KMS-11 (cell line): ENCODE data around the gene SPATA33.

Experiments used
- H2AFZ ChIP-seq: fragments of 200-600 bp; sonication (generic); 2 replicates; pipeline ENCODE4 v1.6.1; 2016; ENCODE audit warnings: antibody characterized with exemption, mixed run types, low read depth
- H3K27ac ChIP-seq: fragments of 200-600 bp; sonication (generic); 2 replicates; pipeline ENCODE4 v1.6.1; 2016; ENCODE audit warnings: mild to moderate bottlenecking, mixed run types
- H3K27me3 ChIP-seq: fragments of 200-600 bp; sonication (generic); 2 replicates; pipeline ENCODE4 v1.6.1; 2017; ENCODE audit warnings: mild to moderate bottlenecking, low read depth, mixed run types, moderate library complexity; ENCODE audit not compliant: insufficient read depth
- H3K36me3 ChIP-seq: fragments of 200-600 bp; sonication (generic); 2 replicates; pipeline ENCODE4 v1.6.1; 2017; ENCODE audit warnings: mild to moderate bottlenecking, mixed run types; ENCODE audit not compliant: insufficient read depth
- H3K4me1 ChIP-seq: fragments of 200-600 bp; sonication (generic); 2 replicates; pipeline ENCODE4 v1.6.1; 2016; ENCODE audit warnings: mild to moderate bottlenecking, low read depth, mixed run types; ENCODE audit not compliant: poor library complexity, severe bottlenecking
- H3K4me2 ChIP-seq: fragments of 200-600 bp; sonication (generic); 2 replicates; pipeline ENCODE4 v1.7.0; 2016; ENCODE audit warnings: mild to moderate bottlenecking, mixed run types
- H3K4me3 ChIP-seq: fragments of 200-600 bp; sonication (generic); IDR thresholded peaks from 2 replicates; pipeline ENCODE4 v1.6.1; 2017; ENCODE audit warnings: low read depth, low read length, mixed read lengths; ENCODE audit not compliant: insufficient read depth
- H3K79me2 ChIP-seq: fragments of 200-600 bp; sonication (generic); 2 replicates; pipeline ENCODE4 v1.6.1; 2016; ENCODE audit warnings: low read depth, mixed run types; ENCODE audit not compliant: insufficient read depth
- H3K9ac ChIP-seq: fragments of 200-600 bp; sonication (generic); 2 replicates; pipeline ENCODE4 v1.6.1; 2016; ENCODE audit warnings: mild to moderate bottlenecking, mixed run types
- H4K20me1 ChIP-seq: fragments of 200-600 bp; sonication (generic); 2 replicates; pipeline ENCODE4 v1.6.1; 2016; ENCODE audit warnings: mild to moderate bottlenecking, mixed run types; ENCODE audit not compliant: insufficient read depth
- TF ChIP-seq, protein P1 (sequence below): fragments of 200-600 bp; sonication (generic); conservative IDR thresholded peaks from 2 replicates; pipeline ENCODE4 v1.6.1; 2017; ENCODE audit warnings: low read depth, mild to moderate bottlenecking, antibody characterized with exemption, low read length, moderate library complexity, mixed read lengths

The SPATA33 gene

DNA sequence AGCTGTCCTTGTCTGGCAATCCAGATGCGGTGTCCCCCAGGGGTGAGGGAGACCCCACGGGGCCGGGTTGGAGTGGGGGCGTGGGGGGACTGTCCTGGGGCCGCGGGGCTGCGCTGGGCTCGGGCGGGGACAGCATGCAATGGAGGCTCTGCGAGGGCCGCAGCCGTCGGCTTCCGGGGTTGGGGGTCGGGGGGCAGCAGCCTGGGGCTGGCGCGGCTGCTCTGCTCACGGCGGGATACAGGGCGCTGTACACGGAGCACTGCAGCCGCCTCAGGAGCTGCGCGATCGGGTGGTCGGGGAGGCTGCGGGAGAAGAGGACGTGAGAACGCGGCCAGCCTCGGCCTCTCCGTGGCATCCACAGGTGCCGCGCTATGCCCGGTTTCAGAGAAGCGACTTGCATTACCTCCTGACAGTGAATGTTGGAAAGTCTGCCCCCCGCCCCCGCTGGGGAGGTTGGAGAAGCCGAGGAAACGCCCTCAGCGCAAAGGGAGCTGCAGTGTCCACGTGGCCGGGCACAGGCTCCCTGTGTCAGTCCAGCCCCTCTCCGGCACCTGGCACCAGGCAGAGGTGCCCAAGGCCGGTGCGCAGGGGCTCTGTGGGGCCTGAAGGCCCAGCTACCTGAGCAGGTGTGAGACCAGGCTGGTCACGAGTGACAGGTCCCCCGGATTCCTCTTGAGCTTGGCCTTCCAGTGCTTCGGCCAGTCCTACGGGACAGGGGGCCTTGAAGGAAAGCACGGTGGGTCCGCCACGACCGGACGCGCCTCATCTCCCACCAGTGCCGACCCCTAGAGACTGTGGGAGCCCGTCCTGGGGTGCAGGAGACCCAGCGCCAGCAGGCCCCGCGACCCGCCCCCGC, 53.3 kb downstream of the SPATA33 start:
- Histone ChIP-seq H3K36me3 (no peaks in the 10 kb centered on the region; the same call in 1 of the 2 replicates), H4K20me1 (no peaks in the 10 kb centered on the region), H3K27ac (no peak overlapping the region), H3K79me2 (peaks cover 28% of the 10 kb centered on the region), H3K9ac (no peak overlapping the region), H2AFZ (no peak overlapping the region), H3K4me3 (no peak overlapping the region), H3K4me2 (no peak overlapping the region), H3K27me3 (no peaks in the 10 kb centered on the region), H3K4me1 (peaks cover 18% of the 10 kb centered on the region)
- TF ChIP-seq, protein P1, sequence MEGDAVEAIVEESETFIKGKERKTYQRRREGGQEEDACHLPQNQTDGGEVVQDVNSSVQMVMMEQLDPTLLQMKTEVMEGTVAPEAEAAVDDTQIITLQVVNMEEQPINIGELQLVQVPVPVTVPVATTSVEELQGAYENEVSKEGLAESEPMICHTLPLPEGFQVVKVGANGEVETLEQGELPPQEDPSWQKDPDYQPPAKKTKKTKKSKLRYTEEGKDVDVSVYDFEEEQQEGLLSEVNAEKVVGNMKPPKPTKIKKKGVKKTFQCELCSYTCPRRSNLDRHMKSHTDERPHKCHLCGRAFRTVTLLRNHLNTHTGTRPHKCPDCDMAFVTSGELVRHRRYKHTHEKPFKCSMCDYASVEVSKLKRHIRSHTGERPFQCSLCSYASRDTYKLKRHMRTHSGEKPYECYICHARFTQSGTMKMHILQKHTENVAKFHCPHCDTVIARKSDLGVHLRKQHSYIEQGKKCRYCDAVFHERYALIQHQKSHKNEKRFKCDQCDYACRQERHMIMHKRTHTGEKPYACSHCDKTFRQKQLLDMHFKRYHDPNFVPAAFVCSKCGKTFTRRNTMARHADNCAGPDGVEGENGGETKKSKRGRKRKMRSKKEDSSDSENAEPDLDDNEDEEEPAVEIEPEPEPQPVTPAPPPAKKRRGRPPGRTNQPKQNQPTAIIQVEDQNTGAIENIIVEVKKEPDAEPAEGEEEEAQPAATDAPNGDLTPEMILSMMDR = no peak

DNA sequence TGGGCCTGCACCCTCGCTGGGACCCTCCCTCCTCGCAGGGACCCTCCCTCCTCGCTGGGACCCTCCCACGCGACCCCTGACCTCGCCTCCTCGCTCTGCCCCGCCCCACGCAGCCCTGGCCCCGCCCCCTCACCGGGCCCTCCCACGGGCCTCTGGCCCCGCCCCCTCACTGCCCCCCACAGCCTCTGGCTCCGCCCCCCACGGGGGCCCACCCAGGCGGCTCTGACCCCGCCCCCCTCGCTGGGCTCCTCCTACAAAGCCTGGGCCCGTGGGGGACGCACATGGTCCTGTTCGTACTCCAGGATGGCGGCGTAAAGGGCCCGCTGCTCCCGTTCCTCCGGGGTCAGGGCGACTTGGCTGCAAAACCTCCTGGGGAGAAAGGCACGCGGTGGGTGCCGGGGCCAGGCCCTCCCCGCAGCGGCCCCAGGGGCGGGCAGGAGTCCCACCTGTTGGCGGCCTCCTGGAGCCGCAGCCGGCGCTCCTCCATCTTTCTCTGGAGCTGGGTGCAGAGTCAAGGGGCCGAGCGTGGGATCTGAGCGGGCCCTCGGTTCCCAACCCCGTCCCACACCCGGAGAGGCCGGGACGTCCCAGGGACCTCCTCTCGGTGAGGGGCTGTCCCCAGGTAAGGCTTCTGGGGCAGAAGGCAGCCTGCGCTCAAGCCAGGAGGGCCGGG, 54.1 kb downstream of the SPATA33 start:
- H3K27me3 ChIP-seq = no peaks in the 10 kb centered on the region
- TF ChIP-seq, protein P1 = no peak
- peak overlapping the region; percentile 91 for H3K4me2 ChIP-seq
- peak overlapping the region; percentile 22 for H3K27ac ChIP-seq
- no peak overlapping the region for H3K4me3 ChIP-seq
- no peaks in the 10 kb centered on the region for H4K20me1 ChIP-seq
- peak overlapping the region; percentile 81 for H3K9ac ChIP-seq
- H2AFZ ChIP-seq = peak overlapping the region; percentile 39; the same call in 1 of the 2 replicates
- peaks cover 28% of the 10 kb centered on the region for H3K79me2 ChIP-seq
- peaks cover 12% of the 10 kb centered on the region for H3K4me1 ChIP-seq
- H3K36me3 ChIP-seq = no peaks in the 10 kb centered on the region; the same call in 1 of the 2 replicates

DNA sequence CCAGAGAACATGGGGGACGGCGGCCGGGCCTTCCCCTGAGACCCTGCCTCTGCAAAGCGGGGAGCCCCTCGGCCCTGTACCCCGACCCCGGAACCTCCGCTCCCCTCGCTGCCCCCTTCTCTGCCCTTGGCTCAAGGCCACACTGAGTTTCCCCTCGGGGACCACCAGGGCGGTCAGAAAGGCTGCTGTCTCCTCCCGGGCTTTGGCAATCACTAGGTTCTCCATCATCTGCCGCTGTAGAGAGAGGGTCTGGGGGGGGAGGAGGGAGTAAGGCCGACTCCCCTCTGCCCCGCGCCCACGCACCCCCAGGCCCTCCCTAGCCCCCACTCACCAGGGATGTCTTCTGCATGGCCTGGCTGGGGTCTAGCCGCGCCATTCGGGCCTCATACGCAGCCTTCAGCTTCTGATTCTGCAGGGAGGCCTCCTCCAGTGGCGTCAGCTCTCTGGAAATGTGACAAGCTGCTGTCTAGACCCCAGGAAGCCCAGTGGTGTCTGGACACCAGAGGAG, 54.7 kb downstream of the SPATA33 start:
- Histone ChIP-seq H3K9ac (peak overlapping the region; percentile 81), H2AFZ (peak overlapping the region; percentile 39; the same call in 1 of the 2 replicates), H3K4me1 (peaks cover 12% of the 10 kb centered on the region), H4K20me1 (no peaks in the 10 kb centered on the region), H3K4me2 (peak overlapping the region; percentile 91), H3K27ac (peak overlapping the region; percentile 22), H3K4me3 (no peak overlapping the region), H3K36me3 (no peaks in the 10 kb centered on the region; the same call in 1 of the 2 replicates), H3K79me2 (peaks cover 28% of the 10 kb centered on the region), H3K27me3 (no peaks in the 10 kb centered on the region)
- TF ChIP-seq, protein P1 = no peak

DNA sequence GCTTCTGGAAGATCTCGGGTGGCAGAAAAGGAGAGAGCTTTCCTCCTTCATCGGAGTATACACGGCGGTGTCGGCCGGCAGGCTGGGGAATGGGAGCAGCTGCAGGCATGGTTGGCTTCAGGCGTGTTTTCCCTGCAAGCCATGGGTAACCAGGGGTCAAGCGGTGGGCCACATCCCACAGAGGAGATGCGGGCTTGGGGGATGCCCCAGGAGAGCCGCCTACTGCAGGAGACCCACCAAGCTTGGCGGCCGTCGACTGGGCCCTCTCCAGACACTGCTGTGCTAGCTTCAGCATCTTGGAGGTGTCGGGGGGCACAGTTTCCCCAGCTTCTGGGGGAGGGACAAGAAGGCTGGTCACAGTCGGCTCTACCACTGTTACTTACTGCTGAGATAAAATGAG, 58.9 kb downstream of the SPATA33 start:
- Histone ChIP-seq H3K36me3 (no peaks in the 10 kb centered on the region; the same call in 1 of the 2 replicates), H3K27ac (no peak overlapping the region), H4K20me1 (no peaks in the 10 kb centered on the region), H3K4me3 (no peak overlapping the region), H3K79me2 (peaks cover 28% of the 10 kb centered on the region), H2AFZ (no peak overlapping the region), H3K27me3 (no peaks in the 10 kb centered on the region), H3K4me2 (no peak overlapping the region), H3K4me1 (peaks cover 29% of the 10 kb centered on the region), H3K9ac (no peak overlapping the region)
- TF ChIP-seq, protein P1 = no peak
